ENCODE data around the gene COMMD1. TPM values are rescaled to one million over a fixed set of nuclear protein-coding genes. Genes with fewer than 3 reads are reported as not detected.

COMMD1 gene
- polyA plus RNA-seq, 2 of the 4 experiments (the other 2 are of a cell fraction): 54.1 to 57.3 TPM

DNA sequence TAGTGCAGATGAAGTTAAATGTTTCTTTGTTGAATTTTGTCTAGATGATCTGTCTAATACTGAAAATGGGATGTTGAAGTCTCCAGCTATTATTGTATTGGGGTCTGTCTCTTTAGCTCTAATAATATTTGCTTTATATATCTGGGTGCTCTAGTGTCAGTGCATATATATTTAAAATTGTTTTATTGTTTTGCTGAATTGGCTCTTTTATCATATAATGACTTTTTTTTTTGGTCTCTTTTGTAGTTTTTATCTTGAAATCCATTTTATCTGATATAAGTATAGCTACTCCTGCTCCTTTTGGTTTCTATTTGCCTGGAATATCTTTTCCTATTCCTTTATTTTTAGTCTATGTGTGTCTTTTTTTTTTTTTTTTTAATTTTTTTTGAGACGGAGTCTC is 79.2 kb downstream of the COMMD1 start:
- ChIA-PET CTCF (interaction anchor here (0.6 to 1.6 kb wide), 3 partner anchors 9 to 138 kb away, joined by 3 to 8 read pairs (median 4); no protein-coding TSS in a partner anchor), POLR2A (no interaction called here)
- H3K4me2 ChIP-seq: no peak overlapping the region
- H3K27ac ChIP-seq: no peak overlapping the region
- DNase-seq (ENCODE audit: low read depth in 1 of 2, low spot score in 1 of 2): no peak
- H3K4me1 ChIP-seq: peaks cover 11% of the 10 kb centered on the region; the same call in 2 of the 3 replicates
- TF ChIP-seq HEYL (CRISPR knock-in tag; IDR thresholded peaks at IDR 0.05): no peak
- TF ChIP-seq EHF (CRISPR knock-in tag; IDR thresholded peaks at IDR 0.05): no peak
- no peak for TF ChIP-seq FOSL2 (IDR thresholded peaks at IDR 0.05)
- no peak for TF ChIP-seq FOSL2 (CRISPR knock-in tag; IDR thresholded peaks at IDR 0.05)
- TF ChIP-seq MAFK (IDR thresholded peaks at IDR 0.05; ENCODE audit: partially characterized antibody): peak; percentile 75
- no peak for TF ChIP-seq BHLHE40 (IDR thresholded peaks at IDR 0.05; ENCODE audit: low read depth, low read length)
- FAIRE-seq: no peak
- ATAC-seq: no peak
- 100% methylated on average over 1 of the region's 1 CpG for WGBS (ENCODE audit: missing lambda C conversion rate)
- H3K4me3 ChIP-seq: no peak overlapping the region
- H3K9me3 ChIP-seq: no peaks in the 10 kb centered on the region

DNA sequence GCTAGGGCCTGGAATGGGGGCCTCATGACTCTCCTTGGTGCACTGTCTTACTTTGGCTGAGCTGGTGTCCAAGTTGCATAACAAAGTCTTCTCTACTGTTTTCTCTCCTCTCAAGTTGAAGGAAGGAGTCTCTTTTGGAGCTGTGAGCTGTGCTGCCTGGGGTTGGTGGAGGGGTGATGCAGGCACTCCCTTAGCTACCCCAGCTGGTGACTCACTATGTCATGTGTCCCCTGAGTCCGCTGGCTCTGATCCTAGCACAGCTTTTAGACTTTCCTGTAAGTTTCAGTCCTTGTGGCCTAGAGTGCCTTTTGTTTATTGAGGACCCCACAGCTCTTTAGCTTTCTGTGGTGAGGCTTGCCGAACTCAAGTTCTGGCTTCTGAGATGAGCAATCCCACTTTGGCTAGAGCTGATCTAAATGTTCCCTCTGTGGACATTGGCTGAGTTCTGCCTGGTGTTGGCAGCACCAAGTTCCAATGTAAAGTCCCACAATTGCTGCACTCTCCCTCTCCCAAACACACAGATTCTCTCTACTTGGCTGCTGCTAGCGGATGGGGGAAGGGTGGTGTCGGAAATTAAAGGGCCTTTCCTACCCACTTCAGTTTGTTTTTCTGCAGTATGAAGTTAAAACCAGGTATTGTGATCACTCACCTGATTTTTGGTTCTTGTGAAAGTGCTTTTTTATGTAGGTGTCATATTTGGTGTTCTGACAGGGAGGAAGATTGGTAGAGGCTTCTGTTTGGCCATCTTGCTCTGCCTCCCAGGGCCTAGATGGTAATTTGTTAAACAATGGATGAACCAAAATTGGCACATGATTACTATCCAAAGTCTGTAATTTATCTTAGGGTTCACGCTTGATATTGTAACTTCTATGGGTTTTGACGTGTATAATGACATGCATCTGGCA is 83.2 kb downstream of the COMMD1 start:
- peak overlapping the region; percentile 22 for H3K4me2 ChIP-seq
- no peaks in the 10 kb centered on the region for H3K9me3 ChIP-seq
- H3K27ac ChIP-seq: peak overlapping the region; percentile 9 to 51; a peak in 3 of 6 replicates
- TF ChIP-seq POLR2A (IDR thresholded peaks at IDR 0.05; ENCODE audit: low read length): no peak
- no peak for TF ChIP-seq KDM5A (IDR thresholded peaks at IDR 0.05)
- no peak for TF ChIP-seq MAZ (IDR thresholded peaks at IDR 0.05; ENCODE audit: borderline replicate concordance, low read depth, low read length)
- TF ChIP-seq, protein P1, sequence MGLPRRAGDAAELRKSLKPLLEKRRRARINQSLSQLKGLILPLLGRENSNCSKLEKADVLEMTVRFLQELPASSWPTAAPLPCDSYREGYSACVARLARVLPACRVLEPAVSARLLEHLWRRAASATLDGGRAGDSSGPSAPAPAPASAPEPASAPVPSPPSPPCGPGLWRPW (IDR thresholded peaks at IDR 0.05): no peak
- TF ChIP-seq KDM1A (IDR thresholded peaks at IDR 0.05; ENCODE audit: low read depth): no peak
- TF ChIP-seq FOXS1 (CRISPR knock-in tag; IDR thresholded peaks at IDR 0.05): no peak
- DNase-seq (ENCODE audit: low read depth in 1 of 2, low spot score in 1 of 2) (peak in 1 of 2 experiments; percentile 17), ATAC-seq (peak; percentile 62 to 78; a peak in 4 of 6 replicates), FAIRE-seq (no peak)
- H3K4me1 ChIP-seq: peaks cover 11% of the 10 kb centered on the region; the same call in 2 of the 3 replicates
- ChIA-PET CTCF (interaction anchor here (0.6 to 2.0 kb wide), 4 partner anchors 19 to 425 kb away, joined by 3 to 12 read pairs (median 5); no protein-coding TSS in a partner anchor), POLR2A (no interaction called here)
- 84% methylated on average over 6 of the region's 6 CpGs for WGBS (ENCODE audit: missing lambda C conversion rate)
- H3K4me3 ChIP-seq: no peak overlapping the region

DNA sequence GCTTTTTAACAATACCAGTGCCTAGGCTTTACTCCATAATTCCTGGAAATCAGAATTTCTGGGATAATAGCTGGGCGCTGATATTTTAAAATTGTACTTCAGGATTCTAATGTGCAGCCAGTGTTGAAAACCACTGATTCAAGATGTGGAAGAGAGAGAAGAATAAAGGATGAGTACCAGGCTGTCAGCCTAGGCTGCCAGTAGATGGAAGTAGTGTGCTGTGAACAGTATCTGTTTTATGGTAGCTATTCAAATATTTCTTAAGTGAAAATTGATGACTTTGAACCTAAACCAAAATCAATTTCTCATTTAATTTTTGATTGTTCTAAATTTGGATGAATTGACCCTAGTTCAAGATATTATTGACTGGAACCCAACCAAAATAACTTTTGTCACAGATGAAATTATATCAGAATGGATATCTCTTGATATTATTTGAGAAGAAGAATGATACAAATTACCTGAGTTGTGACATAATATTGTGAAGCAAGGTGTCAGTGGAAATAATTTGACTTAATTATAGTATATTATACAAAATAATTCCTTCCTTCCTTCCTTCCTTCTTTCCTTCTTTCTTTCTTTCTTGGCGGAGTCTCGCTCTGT is 88.0 kb downstream of the COMMD1 start:
- peak; percentile 31 to 67 for DNase-seq (ENCODE audit: low read depth in 1 of 2, low spot score in 1 of 2)
- no peak overlapping the region for H3K4me2 ChIP-seq
- H3K4me3 ChIP-seq: no peak overlapping the region
- TF ChIP-seq HOXB13 (CRISPR knock-in tag; IDR thresholded peaks at IDR 0.05; ENCODE audit: low read depth): no peak
- TF ChIP-seq SMC3 (IDR thresholded peaks at IDR 0.05): peak; percentile 83
- TF ChIP-seq, protein P2, sequence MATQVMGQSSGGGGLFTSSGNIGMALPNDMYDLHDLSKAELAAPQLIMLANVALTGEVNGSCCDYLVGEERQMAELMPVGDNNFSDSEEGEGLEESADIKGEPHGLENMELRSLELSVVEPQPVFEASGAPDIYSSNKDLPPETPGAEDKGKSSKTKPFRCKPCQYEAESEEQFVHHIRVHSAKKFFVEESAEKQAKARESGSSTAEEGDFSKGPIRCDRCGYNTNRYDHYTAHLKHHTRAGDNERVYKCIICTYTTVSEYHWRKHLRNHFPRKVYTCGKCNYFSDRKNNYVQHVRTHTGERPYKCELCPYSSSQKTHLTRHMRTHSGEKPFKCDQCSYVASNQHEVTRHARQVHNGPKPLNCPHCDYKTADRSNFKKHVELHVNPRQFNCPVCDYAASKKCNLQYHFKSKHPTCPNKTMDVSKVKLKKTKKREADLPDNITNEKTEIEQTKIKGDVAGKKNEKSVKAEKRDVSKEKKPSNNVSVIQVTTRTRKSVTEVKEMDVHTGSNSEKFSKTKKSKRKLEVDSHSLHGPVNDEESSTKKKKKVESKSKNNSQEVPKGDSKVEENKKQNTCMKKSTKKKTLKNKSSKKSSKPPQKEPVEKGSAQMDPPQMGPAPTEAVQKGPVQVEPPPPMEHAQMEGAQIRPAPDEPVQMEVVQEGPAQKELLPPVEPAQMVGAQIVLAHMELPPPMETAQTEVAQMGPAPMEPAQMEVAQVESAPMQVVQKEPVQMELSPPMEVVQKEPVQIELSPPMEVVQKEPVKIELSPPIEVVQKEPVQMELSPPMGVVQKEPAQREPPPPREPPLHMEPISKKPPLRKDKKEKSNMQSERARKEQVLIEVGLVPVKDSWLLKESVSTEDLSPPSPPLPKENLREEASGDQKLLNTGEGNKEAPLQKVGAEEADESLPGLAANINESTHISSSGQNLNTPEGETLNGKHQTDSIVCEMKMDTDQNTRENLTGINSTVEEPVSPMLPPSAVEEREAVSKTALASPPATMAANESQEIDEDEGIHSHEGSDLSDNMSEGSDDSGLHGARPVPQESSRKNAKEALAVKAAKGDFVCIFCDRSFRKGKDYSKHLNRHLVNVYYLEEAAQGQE (IDR thresholded peaks at IDR 0.05): no peak
- peak; percentile 91 to 92 for TF ChIP-seq RAD21 (conservative IDR thresholded peaks at IDR 0.05 in 1 of 2, IDR thresholded peaks at IDR 0.05 in 1 of 2)
- TF ChIP-seq, protein P3, sequence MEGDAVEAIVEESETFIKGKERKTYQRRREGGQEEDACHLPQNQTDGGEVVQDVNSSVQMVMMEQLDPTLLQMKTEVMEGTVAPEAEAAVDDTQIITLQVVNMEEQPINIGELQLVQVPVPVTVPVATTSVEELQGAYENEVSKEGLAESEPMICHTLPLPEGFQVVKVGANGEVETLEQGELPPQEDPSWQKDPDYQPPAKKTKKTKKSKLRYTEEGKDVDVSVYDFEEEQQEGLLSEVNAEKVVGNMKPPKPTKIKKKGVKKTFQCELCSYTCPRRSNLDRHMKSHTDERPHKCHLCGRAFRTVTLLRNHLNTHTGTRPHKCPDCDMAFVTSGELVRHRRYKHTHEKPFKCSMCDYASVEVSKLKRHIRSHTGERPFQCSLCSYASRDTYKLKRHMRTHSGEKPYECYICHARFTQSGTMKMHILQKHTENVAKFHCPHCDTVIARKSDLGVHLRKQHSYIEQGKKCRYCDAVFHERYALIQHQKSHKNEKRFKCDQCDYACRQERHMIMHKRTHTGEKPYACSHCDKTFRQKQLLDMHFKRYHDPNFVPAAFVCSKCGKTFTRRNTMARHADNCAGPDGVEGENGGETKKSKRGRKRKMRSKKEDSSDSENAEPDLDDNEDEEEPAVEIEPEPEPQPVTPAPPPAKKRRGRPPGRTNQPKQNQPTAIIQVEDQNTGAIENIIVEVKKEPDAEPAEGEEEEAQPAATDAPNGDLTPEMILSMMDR (IDR thresholded peaks at IDR 0.05): peak; percentile 91
- H3K4me1 ChIP-seq: peaks cover 6% of the 10 kb centered on the region; the same call in 2 of the 3 replicates
- FAIRE-seq: no peak
- no peaks in the 10 kb centered on the region for H3K9me3 ChIP-seq
- peak; percentile 70 to 88; a peak in 4 of 6 replicates for ATAC-seq
- H3K27ac ChIP-seq: no peak overlapping the region
- WGBS (ENCODE audit: missing lambda C conversion rate): 65% methylated on average over 3 of the region's 3 CpGs
- CTCF ChIA-PET: interaction anchor here (0.6 to 4.2 kb wide), 39 partner anchors 8 to 784 kb away, joined by 3 to 127 read pairs (median 3); no protein-coding TSS in a partner anchor
- POLR2A ChIA-PET: no interaction called here
